Activated T-cell treated with anti-CD3 and anti-CD28 coated beads, Interleukin-2, amount 50 U/mL, for 1 hour (primary cell): ENCODE data around the gene PRDM16.
"Not testable (repeated sequence)": the region's sequence is repeated elsewhere in the genome, so short reads cannot be mapped to it uniquely, and the experiment has no call there.

Experiments
- DNase-seq: peaks from one replicate; pipeline ENCODE4 v3.0.0-alpha.2; 2020

PRDM16 gene

DNA sequence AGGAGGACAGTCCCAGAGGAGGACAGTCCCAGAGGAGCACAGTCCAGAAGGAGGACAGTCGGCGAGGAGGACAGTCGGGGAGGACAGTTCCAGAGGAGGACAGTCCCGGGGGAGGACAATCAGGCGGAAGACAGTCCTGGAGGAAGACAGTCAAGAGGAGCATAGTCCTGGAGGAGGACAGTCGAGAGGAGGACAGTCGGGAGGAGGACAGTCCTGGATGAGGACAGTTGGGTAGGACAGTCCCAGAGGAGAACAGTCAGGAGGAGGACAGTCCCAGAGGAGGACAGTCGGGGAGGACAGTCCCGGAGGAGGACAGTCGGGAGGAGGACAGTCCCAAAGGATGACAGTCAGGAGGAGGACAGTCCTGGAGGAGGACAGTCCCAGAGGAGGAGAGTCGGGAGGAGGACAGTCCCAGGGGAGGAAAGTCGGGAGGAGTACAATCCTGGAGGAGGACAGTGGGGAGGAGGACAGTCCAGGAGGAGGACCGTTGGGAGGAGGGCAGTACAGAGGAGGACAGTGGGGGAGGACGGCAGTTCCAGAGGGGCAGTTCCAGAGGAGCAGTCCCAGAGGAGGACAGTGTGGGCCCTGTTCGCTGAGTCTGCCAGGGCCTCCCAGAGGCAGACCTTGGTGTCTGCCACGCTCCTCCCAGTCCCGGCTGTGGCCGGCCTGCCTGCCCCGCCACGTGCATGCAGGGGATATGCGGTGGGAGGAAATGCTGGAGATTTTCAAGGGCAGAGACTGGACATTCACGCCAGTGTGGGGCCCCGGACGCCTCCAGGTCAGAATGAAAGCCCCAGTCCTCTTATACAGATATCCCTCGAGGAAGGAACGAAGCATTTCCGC lies 201.6 kb downstream of the PRDM16 start:
- DNase-seq, result no peak

GRCh38 chr1:3271866-3272265 lies 202.9 kb downstream of the PRDM16 start:
- DNase-seq, result no peak

DNA sequence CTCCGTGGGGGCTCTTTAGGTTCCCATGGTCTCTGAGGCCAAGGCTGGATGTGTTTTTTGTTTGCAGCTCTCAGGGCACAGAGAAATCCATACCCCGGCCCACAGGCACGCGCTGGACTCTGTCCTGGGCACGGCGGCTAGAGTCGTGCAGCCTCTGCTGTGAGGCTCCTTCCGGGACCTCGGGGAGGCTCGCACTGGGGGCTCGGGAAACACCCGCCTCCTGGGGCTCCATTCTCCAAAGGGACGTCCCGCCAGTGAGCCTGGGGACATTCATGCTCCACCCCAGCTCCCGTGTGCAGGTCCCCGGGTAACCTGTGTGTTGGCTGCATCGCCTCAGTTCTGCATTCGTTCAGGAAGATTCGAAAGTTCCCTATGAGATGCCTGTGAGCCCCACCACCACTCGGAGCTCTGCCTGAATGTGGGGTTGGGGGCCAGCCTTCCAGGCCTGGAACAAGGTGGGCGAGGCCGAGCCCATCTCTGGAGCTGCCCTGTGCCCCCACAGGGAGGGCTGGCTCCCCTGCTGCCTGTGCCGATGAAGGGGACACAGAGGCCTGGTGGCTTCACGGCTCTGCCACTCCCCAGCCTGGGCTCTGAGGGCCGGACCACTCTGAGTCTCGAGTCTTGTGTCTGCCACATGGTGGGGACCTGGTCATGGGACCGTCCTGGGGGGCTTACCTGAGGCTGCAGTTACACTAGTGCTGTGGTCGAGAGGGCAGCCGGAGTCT lies 203.5 kb downstream of the PRDM16 start:
- DNase-seq, result no peak

DNA sequence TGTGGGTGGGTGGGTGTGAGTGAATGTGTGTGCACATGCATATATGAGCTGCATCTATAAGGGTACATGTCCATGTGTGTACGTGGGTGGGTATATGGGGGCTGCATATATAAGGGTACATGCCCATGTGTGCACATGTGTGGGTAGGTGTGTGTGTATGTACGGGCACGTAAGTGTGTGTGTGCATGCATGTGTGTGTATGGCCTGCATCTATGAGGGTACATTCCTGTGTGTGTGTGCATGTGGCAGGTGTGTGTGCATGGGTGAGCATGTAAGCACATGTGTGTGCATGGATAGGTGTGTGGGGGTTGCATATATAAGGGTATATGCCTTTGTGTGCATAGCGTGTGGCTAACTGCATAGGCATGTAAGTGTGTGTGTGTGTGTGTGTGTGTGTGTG lies 204.4 kb downstream of the PRDM16 start:
- no peak for DNase-seq

- DNase-seq, result no peak
Measured at GRCh38 chr1:3274972-3275371, 206.0 kb downstream of the PRDM16 start.

DNA sequence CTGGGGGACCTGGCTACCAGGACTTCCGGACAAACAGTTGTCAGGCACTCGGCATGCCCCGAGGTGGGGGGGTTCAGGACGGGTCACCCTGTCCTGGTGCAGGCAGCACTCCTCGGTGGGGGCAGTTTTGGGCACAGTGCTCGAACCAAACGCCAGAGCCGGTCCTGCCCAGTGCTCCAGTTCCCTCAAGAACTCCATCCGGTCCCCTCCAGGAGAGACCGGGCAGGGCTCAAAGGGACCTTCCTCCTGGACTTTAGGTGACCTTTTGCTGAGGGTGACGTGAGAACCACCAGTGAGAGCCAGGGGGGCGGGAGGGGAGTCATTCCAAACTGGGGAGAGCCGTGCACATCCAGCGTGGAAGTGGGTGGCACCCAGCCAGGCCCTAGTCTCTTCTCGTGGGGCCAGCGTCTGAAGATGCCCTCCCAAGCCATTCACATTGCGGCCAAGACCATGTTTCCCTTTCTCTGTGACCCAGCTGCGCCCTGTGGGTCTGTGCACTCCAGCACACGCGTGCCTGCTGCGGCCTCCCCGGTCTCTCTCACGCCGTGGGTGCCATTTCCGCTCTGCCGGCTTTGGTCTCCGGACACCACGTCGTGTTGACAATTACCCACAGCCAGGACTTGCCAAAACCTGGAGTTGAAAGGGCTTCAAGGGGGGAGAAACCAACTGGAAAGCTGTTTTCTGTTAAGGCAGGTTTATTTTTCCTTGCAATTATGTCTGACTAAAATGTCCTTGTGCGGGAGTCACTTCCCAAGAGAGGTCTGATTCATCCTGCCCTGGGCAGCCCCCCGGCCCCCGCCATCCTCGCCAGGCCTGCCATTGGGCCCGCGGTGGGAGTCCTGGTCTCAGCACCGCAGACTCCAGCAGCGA lies 206.7 kb downstream of the PRDM16 start:
- no peak for DNase-seq

DNA sequence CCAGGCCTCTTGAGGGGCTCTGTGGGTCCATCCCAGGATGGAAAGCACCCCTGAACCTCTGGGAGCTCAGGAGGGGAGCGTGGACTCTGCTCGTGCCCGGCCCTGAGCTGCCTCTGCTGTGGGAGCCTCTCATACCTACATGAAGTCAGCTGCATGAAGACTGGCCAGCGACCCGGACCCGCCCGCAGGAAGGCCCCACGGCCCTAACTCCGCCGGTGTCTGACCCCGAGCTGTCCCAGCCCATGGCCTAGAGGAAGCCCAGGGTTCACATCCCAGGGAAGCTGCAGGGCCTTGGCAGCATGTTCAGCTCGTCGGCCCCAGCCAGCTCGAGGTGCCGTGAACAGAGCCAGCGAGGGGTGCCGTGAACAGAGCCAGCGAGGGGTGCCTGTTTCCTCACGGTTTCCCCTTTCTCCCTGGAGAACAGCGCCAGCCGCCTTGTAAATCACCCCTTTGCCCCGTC lies 207.4 kb downstream of the PRDM16 start:
- no peak for DNase-seq

DNA sequence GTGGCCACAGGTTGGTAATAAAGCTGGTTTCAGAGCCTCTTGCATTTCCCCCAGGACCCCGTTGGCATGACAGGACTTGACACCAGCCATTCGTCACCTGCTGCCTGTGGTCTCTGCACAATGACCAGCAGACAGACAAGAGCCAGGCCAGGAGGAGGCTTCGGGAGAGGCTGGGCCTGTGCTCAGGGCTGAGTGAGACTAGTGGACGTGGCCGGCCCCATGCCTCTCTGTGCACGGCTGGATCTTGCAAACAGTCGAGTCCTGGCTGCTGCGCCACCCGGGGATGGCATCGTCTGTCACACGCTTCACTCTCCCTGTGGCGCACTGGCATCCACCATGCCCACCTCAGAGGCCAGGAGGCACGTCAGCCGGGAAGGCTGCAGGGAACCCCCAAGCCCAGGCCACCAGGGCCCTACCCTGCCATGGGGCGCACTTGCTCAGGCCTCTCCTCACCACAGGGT lies 208.0 kb downstream of the PRDM16 start:
- DNase-seq, result no peak

DNA sequence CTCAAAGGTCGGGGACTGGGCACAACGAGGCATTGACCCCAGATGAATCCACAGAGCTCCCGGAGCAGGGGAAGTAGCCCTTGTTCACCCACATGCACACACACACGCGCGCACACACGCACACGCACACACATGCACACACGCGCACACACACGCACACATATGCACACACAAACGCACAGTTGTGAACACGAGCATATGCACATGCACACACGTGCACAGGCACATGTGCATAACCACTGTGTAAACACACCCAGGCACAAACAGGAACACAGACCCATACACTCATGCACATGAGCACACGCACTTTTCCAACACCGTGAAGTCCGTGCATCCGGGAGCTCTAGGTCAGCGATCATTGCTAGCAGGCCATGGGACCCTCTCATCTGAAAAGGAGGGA lies 208.6 kb downstream of the PRDM16 start:
- no peak for DNase-seq

- no peak for DNase-seq
Measured at GRCh38 chr1:3278416-3279181, 209.6 kb downstream of the PRDM16 start.

DNA sequence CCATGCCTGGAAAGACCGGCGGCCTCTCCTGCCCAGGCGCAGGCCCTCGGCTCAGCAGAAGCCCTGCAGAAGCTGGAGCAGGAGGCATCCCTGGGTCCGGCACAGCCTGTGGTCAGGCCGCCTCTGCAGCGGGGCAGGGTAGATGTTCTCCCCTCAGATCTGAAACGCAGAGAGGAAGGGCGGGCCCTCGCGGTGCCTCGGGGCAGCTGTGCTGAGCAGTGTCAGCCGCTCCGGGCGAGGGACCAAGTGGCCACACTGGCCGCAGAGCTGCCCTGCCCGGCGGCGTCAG lies 210.1 kb downstream of the PRDM16 start:
- DNase-seq, result no peak

DNA sequence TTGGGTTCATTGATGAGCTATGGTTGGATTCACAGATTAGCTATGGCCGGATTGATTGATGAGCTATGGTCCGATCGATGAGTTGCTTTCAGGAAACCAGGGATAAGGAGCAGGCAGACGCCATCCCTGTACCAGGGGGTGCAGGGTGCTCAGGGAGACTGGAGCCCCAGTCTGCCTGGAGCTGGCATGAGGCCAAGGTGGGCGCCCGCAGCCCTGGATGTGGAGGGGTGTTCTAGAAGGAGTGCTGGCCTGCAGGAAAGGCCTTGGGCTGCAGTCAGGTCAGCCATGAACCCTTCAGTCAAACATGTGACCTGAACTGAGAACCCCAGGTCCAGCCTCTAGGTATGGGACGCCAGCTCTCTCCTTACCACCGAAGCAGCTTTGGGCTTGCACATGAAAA lies 212.7 kb downstream of the PRDM16 start:
- DNase-seq, result no peak

GRCh38 chr1:3282186-3282585 lies 213.2 kb downstream of the PRDM16 start:
- no peak for DNase-seq

- no peak for DNase-seq
Measured at GRCh38 chr1:3282656-3283430, 213.8 kb downstream of the PRDM16 start.

DNA sequence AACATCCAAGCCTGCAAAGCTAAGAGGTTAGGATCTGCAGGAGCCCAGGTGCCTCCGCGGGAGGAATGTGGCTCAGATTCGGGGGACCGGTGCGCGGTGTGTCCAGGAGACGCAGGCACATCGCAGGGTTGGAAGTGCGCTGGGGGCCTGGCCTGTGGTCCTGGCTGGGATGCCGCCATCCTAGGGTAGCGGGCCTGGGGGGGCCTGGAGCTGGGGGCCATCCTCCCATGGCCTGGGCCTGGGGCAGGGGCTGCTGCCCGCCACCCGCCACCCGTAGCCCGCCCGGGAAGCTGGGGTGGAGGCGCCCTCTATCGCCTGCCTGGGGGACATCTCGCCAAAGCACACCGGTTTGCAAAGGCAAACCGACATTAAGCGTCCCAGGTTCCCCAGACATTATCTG lies 214.8 kb downstream of the PRDM16 start:
- DNase-seq, result no peak

GRCh38 chr1:3284691-3285090 lies 215.7 kb downstream of the PRDM16 start:
- DNase-seq, result no peak

- DNase-seq, result no peak
Measured at GRCh38 chr1:3285106-3285740, 216.2 kb downstream of the PRDM16 start.

DNA sequence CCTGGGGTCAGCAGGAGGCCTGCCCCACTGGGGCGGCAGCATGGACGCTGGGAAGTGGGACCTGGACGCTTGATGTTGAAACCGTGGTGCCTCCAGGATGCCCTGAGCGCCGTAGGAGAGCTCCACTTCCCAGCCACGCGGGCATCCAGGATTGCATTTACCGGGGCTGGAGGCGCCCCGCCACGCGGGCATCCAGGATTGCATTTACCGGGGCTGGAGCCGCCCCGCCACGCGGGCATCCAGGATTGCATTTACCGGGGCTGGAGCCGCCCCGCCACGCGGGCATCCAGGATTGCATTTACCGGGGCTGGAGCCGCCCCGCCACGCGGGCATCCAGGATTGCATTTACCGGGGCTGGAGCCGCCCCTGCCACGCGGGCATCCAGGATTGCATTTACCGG lies 218.1 kb downstream of the PRDM16 start:
- DNase-seq, result not testable (repeated sequence)

GRCh38 chr1:3287656-3288160 lies 218.7 kb downstream of the PRDM16 start:
- no peak for DNase-seq

DNA sequence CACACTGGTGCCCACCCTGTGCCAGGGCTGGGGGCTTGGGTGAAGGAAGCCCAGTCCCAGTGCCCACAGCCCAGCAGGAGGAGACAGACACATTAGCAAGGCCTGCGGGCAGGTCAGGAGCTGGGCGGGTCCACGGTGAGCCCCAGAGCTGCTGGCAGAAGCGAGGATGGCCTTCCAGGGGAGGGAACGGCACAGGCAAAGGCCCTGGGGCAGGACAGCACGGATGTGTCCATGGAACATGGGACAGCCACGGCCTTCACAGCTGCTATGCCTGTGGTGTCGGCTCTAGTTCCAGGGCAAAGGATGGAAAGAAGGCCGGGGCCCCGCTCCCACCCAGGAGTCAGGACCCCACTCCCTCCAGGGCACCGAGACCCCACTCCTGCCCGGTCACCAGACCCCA lies 220.5 kb downstream of the PRDM16 start:
- DNase-seq, result no peak

DNA sequence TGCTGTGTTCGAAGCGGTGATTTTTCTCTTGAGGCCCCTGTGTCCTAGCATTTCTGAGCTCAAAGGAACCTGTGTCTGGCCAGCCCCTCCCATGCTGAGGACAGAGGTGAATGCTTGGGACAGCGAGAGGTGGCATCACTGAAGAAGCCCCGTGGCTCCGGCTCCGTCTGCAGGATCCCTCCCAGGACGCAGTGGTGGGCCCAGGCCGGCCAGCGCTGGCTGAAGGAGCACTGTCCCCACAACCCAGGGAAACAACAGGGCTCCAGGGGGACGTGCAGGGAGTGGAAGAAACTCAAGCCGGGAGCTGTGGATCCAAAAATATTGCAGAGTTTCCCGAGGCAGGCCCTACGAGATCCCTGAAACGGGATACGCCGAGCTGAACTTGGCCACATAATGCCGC lies 221.4 kb downstream of the PRDM16 start:
- DNase-seq, result no peak
